NCI-H510A treated with DMSO at 0.1 percent for 48 hours (cell line): ENCODE results near the gene PIP5K1A.

Experiments used
- DNase-seq: peaks from one replicate; lab custom pipeline; 2025; lab: John Stamatoyannopoulos, UW

PIP5K1A gene

DNA sequence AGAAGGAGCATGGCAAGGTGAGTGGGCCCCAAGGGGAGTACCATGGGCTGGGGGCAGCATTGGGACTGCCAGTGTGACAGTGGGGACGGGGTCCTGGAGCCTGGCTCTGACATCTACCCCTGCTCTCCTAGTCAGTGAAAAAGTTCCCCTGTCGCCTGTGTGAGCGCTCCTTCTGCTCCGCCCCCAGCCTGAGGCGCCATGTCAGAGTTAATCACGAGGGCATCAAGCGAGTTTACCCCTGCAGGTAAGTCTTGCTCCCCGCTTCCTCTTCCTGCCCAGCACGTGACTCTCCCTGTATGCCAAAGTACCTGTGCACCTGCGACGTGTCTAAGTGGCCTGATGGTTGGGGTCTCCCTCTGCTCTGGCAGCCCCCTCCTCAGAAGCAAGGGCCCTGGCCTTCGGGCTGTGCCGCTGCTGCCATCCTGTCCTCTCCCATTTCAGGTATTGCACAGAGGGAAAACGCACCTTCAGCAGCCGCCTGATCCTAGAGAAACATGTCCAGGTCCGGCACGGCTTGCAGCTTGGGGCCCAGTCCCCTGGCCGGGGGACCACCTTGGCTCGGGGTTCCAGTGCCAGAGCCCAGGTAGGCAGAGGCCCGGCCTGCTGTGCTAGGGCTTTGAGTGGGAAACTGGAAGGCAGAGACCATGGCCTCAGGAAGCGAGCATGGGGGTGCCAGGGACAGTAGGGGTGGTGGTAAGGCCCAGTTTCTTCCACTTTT lies 91.8 kb downstream of the PIP5K1A start:
- no peak for DNase-seq

DNA sequence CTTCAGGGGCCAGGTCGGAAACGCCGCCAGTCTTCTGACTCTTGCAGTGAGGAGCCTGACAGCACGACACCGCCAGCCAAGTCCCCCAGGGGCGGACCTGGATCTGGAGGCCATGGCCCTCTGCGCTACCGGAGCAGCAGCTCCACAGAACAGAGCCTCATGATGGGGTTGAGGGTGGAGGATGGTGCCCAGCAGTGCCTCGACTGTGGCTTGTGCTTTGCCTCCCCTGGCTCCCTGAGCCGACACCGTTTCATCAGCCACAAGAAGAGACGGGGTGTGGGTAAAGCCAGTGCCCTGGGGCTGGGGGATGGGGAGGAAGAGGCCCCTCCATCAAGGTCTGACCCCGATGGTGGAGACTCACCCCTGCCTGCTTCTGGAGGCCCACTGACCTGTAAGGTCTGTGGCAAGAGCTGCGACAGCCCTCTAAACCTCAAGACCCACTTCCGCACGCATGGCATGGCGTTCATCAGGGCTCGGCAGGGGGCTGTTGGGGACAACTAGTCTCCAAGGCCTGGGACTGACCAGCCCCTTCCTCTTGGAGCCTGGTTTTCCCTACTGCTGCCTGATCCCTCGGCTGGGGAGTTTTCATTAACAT lies 92.5 kb downstream of the PIP5K1A start:
- no peak for DNase-seq

DNA sequence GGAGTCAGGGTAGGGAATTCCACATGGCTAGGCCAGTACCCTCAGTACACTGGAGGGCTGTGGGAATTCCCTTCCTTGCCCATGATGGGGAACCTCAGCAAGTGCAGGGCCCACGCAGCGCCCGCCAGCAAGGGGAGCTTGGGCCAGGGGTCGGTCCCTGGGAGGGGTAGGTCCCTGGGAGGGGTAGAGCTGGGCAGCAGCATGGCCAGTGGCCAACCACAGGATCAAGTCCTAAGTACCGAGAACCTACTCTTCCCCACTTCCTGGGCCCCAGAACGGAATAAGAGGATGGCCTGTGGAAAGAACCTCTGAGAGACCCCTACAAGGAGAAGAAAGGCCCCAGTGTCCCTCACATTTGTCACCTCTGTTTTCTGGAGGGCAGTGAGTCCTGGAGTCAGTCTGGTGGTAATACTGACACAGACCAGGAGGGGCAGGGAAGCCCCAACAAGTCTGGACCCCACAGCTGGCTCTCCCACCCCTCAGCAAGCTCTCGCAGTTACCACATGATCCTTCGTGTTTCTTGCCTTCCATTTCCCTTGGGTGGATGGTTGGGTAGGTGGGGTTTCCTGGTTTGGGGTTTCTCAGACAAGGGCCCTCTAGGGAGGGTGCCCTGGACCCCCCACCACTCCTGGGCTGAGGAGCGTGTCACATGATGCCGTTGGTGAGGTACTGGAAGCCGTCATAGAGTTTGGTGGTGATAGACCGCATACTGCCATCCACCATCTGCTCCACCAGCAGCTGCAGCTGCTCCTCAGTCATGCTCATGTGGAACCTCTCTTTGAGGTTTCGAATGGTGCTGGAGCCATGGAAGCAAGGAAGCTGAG lies 94.1 kb downstream of the PIP5K1A start:
- no peak for DNase-seq

DNA sequence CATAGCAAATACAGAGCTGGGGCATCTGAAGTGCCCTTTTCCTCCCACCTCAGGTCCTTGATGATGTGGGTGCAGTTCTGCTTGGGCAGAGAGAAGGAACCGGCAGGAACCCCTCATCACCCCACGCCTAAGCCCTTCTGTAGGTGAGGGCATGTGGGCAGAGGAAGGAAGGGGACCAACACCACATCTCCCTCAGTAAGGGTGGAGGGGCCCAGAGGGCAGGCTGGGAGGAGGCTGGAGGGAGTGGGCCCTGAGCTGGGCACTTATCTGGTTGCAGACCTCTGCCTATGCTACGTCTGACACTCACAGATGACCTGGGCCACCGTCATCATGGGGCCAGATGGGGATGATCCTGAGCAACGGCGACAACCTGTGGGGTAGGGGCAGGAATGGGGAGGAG lies 94.7 kb downstream of the PIP5K1A start:
- no peak for DNase-seq

DNA sequence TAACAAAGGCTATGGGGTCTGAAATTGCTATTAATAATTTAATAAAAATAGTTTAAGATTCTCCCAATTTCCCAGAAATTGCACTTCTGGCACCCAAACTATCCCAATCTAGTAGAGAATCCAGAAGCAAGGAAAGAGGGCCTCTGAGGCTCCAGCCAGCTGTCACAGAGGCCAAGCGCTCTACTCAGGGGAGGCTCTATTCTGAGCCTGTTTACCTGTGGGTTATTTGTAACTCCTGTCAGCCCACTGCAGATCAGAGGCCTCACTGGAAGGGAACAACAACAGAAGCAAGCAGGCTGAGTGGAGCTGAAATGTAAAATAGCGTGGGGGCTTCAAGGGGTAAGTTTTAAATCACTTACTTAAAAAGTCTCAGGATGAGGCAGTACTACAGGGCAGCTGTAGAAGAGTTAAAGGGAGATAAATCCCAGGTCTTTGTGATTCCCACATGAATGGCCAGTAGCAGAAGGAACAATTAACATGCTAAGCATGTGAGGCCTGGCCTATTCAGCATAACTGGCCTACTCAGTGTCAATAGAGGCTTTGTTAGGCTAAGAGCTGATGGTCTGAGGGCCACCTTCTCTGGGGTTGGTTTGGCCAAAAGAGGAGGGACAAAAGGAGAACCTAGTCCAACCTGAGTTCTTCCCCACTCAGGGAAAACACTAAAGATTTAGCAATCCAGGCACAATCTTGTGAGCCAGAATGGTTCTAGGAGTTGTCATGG lies 96.5 kb downstream of the PIP5K1A start:
- no peak for DNase-seq
